GM12891 (cell line): ENCODE results near the gene CNKSR2.

Source experiments
- PAX5 ChIP-seq: IDR thresholded peaks from 2 replicates; pipeline ENCODE4 v1.6.1; 2011; ENCODE audit warnings: low read length, moderate library complexity, mild to moderate bottlenecking; ENCODE audit not compliant: insufficient read depth, severe bottlenecking
- POLR2A ChIP-seq: IDR thresholded peaks from 2 replicates; pipeline ENCODE4 v1.6.1; 2011; ENCODE audit warnings: low read depth, low read length, control low read depth
- POLR2AphosphoS5 ChIP-seq: IDR thresholded peaks from 2 replicates; pipeline ENCODE4 v1.6.1; 2011; ENCODE audit warnings: low read depth, low read length, control low read depth
- POU2F2 ChIP-seq: IDR thresholded peaks from 2 replicates; pipeline ENCODE4 v1.6.1; 2011; ENCODE audit warnings: low read depth, mild to moderate bottlenecking, control low read depth, low read length, moderate library complexity
- SPI1 ChIP-seq: IDR thresholded peaks from 2 replicates; pipeline ENCODE4 v1.6.1; 2011; ENCODE audit warnings: low read depth, low read length, control low read depth
- TAF1 ChIP-seq: IDR thresholded peaks from 2 replicates; pipeline ENCODE4 v1.6.1; 2011; ENCODE audit warnings: low read depth, low read length, control low read depth

DNA sequence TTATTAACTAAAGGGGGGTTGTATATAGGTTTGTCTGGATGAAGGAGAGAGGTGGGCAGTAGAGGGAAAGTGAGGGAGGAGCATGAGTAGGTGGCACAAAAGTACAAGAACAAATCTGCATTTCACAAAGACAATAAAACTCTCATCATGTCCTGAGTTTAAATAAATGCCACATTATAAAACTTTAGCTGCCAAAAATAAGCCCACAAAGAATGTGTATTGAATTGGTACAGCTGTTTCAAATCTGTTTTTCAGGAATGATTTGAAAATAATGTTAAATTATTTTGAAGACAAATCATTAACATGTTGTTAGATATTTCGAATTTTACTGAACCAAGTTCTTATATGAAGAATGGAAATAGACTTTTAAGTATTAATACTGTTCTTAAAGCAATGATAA is 5.8 kb downstream of the CNKSR2 start:
- TF ChIP-seq POLR2A (no peak), TAF1 (no peak), POLR2AphosphoS5 (no peak), PAX5 (no peak), SPI1 (no peak), POU2F2 (no peak)
